ENCODE measurements around the gene MED23.

Gene MED23

GRCh38 chr6:131638013-131638412 lies 10.0 kb upstream of the MED23 start:
- Histone ChIP-seq H3K9ac (no peak overlapping the region), H4K20me1 (ENCODE audit: insufficient read depth) (no peaks in the 10 kb centered on the region), H3K4me3 (IDR thresholded peaks at IDR 0.05; ENCODE audit: insufficient read depth, low read depth, low read length) (no peak overlapping the region), H2AFZ (ENCODE audit: low read depth) (no peak overlapping the region), H3K4me1 (ENCODE audit: low read depth, poor library complexity, severe bottlenecking) (peaks cover 29% of the 10 kb centered on the region), H3K27ac (no peak overlapping the region), H3K36me3 (ENCODE audit: insufficient read depth) (no peaks in the 10 kb centered on the region), H3K4me2 (no peak overlapping the region), H3K27me3 (ENCODE audit: insufficient read depth, low read depth) (no peaks in the 10 kb centered on the region), H3K79me2 (ENCODE audit: insufficient read depth, low read depth) (no peaks in the 10 kb centered on the region)
- TF ChIP-seq, protein P1, sequence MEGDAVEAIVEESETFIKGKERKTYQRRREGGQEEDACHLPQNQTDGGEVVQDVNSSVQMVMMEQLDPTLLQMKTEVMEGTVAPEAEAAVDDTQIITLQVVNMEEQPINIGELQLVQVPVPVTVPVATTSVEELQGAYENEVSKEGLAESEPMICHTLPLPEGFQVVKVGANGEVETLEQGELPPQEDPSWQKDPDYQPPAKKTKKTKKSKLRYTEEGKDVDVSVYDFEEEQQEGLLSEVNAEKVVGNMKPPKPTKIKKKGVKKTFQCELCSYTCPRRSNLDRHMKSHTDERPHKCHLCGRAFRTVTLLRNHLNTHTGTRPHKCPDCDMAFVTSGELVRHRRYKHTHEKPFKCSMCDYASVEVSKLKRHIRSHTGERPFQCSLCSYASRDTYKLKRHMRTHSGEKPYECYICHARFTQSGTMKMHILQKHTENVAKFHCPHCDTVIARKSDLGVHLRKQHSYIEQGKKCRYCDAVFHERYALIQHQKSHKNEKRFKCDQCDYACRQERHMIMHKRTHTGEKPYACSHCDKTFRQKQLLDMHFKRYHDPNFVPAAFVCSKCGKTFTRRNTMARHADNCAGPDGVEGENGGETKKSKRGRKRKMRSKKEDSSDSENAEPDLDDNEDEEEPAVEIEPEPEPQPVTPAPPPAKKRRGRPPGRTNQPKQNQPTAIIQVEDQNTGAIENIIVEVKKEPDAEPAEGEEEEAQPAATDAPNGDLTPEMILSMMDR (conservative IDR thresholded peaks at IDR 0.05; ENCODE audit: low read depth, low read length): no peak

DNA sequence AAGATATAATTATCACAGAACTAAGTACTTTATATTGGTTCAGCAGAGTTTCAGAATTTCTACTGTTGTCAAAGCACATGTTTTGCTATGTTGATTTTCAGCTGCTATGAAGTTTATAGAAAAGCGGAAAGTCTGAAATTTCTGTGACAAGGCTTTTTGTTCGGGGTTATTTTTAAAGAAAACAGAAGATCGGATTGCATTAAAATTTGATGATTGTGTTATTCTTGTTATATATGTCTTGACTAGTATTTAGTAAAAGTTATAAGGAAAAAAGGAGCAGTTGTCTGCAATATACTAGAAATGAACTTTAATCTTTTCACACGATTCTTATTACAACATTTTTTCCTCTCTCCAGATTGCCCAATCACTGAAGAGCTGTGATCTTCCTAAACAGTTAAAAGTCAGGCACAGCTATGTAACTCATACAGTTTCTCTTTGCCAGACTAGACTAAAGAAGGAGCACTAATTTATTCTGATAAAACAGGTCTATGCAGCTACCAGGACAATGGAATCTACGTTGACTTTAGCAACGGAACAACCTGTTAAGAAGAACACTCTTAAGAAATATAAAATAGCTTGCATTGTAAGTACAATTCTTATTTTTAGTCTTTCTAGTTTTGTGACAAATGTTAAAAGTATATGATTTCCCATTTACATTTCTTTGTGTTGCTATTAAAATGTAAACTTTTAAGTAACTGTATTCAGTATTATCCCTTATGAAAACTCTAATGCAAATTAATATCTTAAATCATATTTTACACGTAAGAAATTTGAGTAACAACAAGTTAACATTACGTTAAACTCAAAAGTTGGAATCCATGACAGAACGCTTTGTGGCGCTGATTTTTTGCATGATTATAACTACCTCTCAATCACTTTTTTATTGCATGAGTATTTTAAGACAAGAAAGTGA lies 9.1 kb upstream of the MED23 start, which contains the start of gene ENPP3:
TSS of gene ENPP3 (plus strand) at position 423 of the 913 bp plus-strand sequence. CDS start at position 506, 83 bp downstream.
- H2AFZ ChIP-seq (ENCODE audit: low read depth): no peak within 1 kb of the TSS
- no peaks in the 10 kb centered on the region for H3K79me2 ChIP-seq (ENCODE audit: insufficient read depth, low read depth)
- TF ChIP-seq, protein P1 (conservative IDR thresholded peaks at IDR 0.05; ENCODE audit: low read depth, low read length): no peak
- no peak within 1 kb of the TSS for H3K9ac ChIP-seq
- no peaks in the 10 kb centered on the region for H3K27me3 ChIP-seq (ENCODE audit: insufficient read depth, low read depth)
- H4K20me1 ChIP-seq (ENCODE audit: insufficient read depth): no peaks in the 10 kb centered on the region
- H3K36me3 ChIP-seq (ENCODE audit: insufficient read depth): no peaks in the 10 kb centered on the region
- H3K4me3 ChIP-seq (IDR thresholded peaks at IDR 0.05; ENCODE audit: insufficient read depth, low read depth, low read length): no peak within 1 kb of the TSS
- no peak within 1 kb of the TSS for H3K27ac ChIP-seq
- H3K4me2 ChIP-seq: no peak within 1 kb of the TSS
- peaks cover 29% of the 10 kb centered on the region for H3K4me1 ChIP-seq (ENCODE audit: low read depth, poor library complexity, severe bottlenecking)

DNA sequence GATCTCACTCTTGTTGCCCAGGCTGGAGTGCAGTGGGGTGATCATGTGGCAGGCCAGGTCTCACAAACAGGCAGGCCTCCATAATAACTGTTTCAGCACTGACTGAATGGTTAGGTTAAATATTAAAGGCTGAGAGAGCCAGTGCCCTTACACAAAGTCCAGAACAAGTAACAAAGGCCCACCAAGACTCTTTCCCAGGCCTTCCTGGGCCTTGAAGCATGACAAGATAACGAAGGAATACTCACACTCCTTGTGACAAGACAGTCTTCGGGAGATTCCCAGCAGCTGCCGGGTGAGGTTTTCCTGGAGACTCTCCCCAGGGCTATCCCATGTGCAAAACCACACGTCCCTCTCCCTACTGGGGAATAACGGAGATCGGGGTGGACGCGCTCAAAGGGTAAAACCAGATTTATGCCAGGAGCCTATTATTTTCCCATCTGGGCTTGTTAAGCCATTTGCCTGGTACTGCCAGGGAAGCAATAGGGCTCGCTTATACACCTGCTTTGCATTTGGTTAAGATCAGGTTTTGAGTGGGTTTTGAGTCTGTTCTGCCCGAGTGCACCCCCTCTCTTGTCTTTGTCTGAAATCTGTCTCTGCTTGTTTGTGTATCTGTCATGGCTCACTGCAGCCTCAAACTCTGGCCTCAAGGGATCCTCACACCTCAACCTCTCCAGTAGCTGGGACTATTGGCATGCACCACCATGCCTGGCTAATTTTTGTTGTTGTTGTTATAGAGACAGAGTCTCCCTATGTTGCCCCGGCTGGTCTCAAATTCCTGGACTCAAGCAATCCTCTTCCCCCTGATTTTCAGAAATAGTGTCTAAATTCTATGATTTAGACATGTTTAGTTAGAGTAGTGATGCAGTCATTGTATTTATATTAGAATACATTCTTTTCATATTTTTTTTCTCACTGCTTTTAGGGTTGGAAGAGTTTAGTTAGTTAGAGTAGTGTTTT lies 7.6 kb upstream of the MED23 start:
- Histone ChIP-seq H3K9ac (no peak overlapping the region), H3K79me2 (ENCODE audit: insufficient read depth, low read depth) (no peaks in the 10 kb centered on the region), H3K4me1 (ENCODE audit: low read depth, poor library complexity, severe bottlenecking) (peaks cover 20% of the 10 kb centered on the region), H3K27ac (no peak overlapping the region), H4K20me1 (ENCODE audit: insufficient read depth) (no peaks in the 10 kb centered on the region), H3K4me2 (no peak overlapping the region), H3K27me3 (ENCODE audit: insufficient read depth, low read depth) (no peaks in the 10 kb centered on the region), H3K4me3 (IDR thresholded peaks at IDR 0.05; ENCODE audit: insufficient read depth, low read depth, low read length) (no peak overlapping the region), H2AFZ (ENCODE audit: low read depth) (no peak overlapping the region), H3K36me3 (ENCODE audit: insufficient read depth) (no peaks in the 10 kb centered on the region)
- TF ChIP-seq, protein P1 (conservative IDR thresholded peaks at IDR 0.05; ENCODE audit: low read depth, low read length): no peak

GRCh38 chr6:131631625-131632289 lies 3.7 kb upstream of the MED23 start:
- no peaks in the 10 kb centered on the region for H4K20me1 ChIP-seq (ENCODE audit: insufficient read depth)
- no peaks in the 10 kb centered on the region for H3K36me3 ChIP-seq (ENCODE audit: insufficient read depth)
- H3K9ac ChIP-seq: no peak overlapping the region
- TF ChIP-seq, protein P1 (conservative IDR thresholded peaks at IDR 0.05; ENCODE audit: low read depth, low read length): no peak
- H3K27ac ChIP-seq: no peak overlapping the region
- no peak overlapping the region for H2AFZ ChIP-seq (ENCODE audit: low read depth)
- H3K4me1 ChIP-seq (ENCODE audit: low read depth, poor library complexity, severe bottlenecking): peaks cover 13% of the 10 kb centered on the region
- H3K79me2 ChIP-seq (ENCODE audit: insufficient read depth, low read depth): peaks cover 9% of the 10 kb centered on the region; the same call in 1 of the 2 replicates
- no peak overlapping the region for H3K4me2 ChIP-seq
- H3K4me3 ChIP-seq (IDR thresholded peaks at IDR 0.05; ENCODE audit: insufficient read depth, low read depth, low read length): no peak overlapping the region
- H3K27me3 ChIP-seq (ENCODE audit: insufficient read depth, low read depth): no peaks in the 10 kb centered on the region
